ENCODE data around the gene NACA.
"Not testable (repeated sequence)": the region's sequence is repeated elsewhere in the genome, so short reads cannot be mapped to it uniquely, and the experiment has no call there.

DNA sequence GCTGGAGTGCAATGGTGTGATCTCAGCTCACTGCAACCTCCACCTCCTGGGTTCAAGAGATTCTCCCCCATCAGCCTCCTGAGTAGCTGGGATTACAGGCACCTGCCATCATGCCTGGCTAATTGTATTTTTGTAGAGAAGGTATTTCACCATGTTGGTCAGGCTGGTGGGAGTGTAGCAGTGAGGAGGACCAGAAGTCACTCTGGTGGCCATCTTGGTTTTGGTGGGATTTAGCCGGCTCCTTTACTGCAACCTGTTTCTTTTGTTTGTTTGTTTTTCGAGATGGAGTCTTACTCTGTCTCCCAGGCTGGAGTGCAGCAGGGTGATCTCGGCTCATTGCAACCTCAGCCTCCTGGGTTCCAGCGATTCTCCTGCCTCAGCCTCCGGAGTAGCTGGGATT, 20.6 kb downstream of the NACA start:
- TF ChIP-seq, protein P1, sequence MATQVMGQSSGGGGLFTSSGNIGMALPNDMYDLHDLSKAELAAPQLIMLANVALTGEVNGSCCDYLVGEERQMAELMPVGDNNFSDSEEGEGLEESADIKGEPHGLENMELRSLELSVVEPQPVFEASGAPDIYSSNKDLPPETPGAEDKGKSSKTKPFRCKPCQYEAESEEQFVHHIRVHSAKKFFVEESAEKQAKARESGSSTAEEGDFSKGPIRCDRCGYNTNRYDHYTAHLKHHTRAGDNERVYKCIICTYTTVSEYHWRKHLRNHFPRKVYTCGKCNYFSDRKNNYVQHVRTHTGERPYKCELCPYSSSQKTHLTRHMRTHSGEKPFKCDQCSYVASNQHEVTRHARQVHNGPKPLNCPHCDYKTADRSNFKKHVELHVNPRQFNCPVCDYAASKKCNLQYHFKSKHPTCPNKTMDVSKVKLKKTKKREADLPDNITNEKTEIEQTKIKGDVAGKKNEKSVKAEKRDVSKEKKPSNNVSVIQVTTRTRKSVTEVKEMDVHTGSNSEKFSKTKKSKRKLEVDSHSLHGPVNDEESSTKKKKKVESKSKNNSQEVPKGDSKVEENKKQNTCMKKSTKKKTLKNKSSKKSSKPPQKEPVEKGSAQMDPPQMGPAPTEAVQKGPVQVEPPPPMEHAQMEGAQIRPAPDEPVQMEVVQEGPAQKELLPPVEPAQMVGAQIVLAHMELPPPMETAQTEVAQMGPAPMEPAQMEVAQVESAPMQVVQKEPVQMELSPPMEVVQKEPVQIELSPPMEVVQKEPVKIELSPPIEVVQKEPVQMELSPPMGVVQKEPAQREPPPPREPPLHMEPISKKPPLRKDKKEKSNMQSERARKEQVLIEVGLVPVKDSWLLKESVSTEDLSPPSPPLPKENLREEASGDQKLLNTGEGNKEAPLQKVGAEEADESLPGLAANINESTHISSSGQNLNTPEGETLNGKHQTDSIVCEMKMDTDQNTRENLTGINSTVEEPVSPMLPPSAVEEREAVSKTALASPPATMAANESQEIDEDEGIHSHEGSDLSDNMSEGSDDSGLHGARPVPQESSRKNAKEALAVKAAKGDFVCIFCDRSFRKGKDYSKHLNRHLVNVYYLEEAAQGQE (IDR thresholded peaks at IDR 0.05; ENCODE audit: unreplicated experiment), result not testable (repeated sequence)
- TF ChIP-seq EZH2phosphoT487 (IDR thresholded peaks at IDR 0.05; ENCODE audit: unreplicated experiment), result not testable (repeated sequence)
